NB4 (cell line): ENCODE measurements around the gene NISCH.
A peak's percentile ranks its signal among the peaks of the same experiment; 100 is the strongest.

Experiments
- DNase-seq: peaks from one replicate; pipeline ENCODE4 v3.0.0; 2010; ENCODE audit warnings: low read depth
- H3K4me3 ChIP-seq: one replicate; pipeline ENCODE4 v1.5.1; 2011; ENCODE audit warnings: mild to moderate bottlenecking, low read depth, low read length, moderate library complexity
- CTCF ChIP-seq: IDR thresholded peaks from one replicate; pipeline ENCODE4 v1.5.1; 2012; ENCODE audit warnings: low read depth, low read length
- MYC ChIP-seq: IDR thresholded peaks from 2 replicates; pipeline ENCODE4 v1.6.1; 2011; ENCODE audit warnings: low read depth, low read length
- POLR2A ChIP-seq: IDR thresholded peaks from 2 replicates; pipeline ENCODE4 v1.6.1; 2011; ENCODE audit warnings: mild to moderate bottlenecking; ENCODE audit not compliant: insufficient read length; ENCODE audit errors: extremely low read depth
- TF ChIP-seq, protein P1 (sequence below): IDR thresholded peaks from 2 replicates; pipeline ENCODE4 v1.6.1; 2011; ENCODE audit warnings: low read depth, low read length

Gene NISCH

GRCh38 chr3:52490035-52490938 lies 34.9 kb downstream of the NISCH start:
- H3K4me3 ChIP-seq: no peak overlapping the region
- TF ChIP-seq MYC: no peak
- TF ChIP-seq POLR2A: no peak
- TF ChIP-seq, protein P1, sequence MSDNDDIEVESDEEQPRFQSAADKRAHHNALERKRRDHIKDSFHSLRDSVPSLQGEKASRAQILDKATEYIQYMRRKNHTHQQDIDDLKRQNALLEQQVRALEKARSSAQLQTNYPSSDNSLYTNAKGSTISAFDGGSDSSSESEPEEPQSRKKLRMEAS: no peak
- TF ChIP-seq CTCF: no peak
- DNase-seq: no peak

DNA sequence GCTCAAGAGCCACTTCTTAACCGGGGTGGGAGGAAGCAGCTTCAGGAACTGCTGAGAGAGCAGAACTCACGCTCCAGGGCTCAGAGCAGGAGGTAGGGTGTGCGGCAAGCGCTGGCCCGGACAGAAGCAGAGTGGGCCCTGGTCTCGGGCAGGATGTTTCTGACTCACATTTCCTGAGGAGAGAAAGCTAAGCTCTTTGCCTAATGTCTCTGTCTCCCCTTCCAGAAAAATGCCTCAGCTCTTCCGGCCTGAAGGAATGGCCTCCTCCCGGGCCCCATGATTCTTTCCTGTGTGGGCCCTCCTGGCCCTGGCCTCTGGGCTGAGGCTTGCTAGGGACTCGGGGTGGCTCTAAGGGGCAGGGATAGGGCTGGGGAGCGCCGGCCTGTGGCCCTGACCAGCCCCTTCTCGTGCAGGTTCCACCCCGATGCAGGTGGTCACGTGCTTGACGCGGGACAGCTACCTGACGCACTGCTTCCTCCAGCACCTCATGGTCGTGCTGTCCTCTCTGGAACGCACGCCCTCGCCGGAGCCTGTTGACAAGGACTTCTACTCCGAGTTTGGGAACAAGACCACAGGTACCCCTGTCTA lies 35.6 kb downstream of the NISCH start:
- no peak overlapping the region for H3K4me3 ChIP-seq
- no peak for TF ChIP-seq POLR2A
- TF ChIP-seq, protein P1: no peak
- no peak for TF ChIP-seq CTCF
- peak; percentile 36 for DNase-seq

GRCh38 chr3:52492059-52492458 lies 36.7 kb downstream of the NISCH start:
- TF ChIP-seq POLR2A (no peak), MYC (no peak), CTCF (no peak)
- TF ChIP-seq, protein P1: no peak
- DNase-seq: no peak
- no peak overlapping the region for H3K4me3 ChIP-seq

DNA sequence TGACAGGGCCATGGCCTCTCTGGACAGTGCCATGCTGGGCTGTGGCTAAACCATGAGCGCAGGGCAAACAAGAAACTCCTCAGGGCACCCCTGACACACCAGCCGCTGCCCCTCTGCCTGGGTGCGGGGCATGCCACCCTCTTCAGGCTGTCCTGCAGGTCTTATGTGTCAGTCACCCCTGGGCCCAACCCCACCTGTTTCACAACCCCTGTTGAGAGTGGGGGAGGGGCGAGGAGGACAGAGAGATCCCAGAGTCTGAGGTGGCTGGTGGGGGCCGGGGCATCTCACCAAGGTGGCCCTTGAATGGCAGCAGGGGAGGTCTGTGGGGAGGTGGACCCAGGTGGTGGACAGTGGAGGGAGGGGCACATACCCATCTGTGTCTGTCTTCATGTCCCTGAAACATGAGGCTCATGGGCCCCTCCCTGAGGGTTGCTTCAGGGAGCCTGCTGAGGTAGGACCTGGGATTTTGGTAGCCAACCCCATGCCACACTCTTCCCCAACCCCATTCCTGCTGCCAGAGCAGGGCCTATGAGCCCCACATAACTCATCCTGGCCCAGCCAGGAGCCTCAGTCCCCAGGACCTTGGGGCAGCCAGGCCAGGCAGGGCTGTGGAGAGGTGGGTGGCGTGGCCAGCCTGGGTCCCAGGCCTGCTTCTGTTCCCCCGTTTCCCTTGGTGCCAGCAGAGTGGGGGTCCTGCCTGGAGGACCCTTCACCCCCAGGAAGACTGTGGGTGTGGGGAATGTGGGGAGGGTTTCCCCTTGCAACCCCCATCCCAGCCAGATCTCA lies 38.0 kb downstream of the NISCH start:
- DNase-seq: peak; percentile 45
- H3K4me3 ChIP-seq: no peak overlapping the region
- TF ChIP-seq, protein P1: no peak
- TF ChIP-seq CTCF: no peak
- TF ChIP-seq MYC: no peak
- no peak for TF ChIP-seq POLR2A

DNA sequence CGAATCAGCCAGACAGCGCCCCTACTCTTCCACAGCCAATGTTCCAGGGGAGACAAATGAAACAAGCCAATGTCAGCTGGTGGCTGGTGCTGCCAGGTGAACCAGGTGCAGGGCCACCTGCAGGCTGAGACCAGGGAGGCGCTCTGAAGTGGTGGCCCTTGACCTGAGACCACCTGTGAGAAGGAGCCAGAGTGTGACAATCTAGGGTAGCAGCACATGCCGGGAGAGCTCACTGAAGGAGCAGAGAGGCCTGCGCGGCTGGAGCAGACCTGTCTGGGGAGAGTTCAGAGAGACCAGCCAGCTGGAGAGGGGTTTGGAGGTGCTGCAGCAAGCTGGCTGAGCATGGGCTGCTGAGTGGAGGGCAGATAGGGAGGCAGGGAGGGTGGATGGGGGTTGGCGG lies 39.0 kb downstream of the NISCH start:
- no peak for DNase-seq
- no peak overlapping the region for H3K4me3 ChIP-seq
- TF ChIP-seq, protein P1: no peak
- TF ChIP-seq POLR2A (no peak), MYC (no peak), CTCF (no peak)
